ENCODE data around the gene RRP8. TPM values are rescaled to one million over a fixed set of nuclear protein-coding genes. Genes with fewer than 3 reads are reported as not detected.

The RRP8 gene
- polyA plus RNA-seq, 1 experiment = 9.9 TPM

DNA sequence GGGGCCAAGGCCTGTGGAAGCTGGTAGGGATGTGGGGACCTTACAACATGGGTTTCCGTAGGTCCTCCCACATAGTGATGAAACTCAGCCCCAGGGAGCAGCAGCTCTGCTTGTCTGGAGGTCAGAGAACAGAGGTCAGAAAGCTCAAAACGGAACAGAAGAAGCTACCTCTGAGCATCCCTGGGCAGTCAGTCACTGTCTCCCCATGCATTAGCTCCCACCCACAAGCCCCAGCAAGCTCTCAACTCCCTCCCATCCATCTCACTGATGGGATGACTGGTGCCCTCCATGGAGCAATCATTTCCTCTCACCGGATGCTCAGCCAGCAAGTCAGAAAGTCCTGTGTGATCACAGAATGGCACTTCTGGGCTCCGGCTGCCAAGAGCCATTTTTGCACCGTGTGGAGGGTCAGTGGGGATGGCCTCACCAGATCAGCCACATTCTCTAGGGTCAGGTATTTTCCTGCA, 13.9 kb upstream of the RRP8 start:
- no peak for DNase-seq (ENCODE audit: low read depth)
- TF ChIP-seq, protein P1, sequence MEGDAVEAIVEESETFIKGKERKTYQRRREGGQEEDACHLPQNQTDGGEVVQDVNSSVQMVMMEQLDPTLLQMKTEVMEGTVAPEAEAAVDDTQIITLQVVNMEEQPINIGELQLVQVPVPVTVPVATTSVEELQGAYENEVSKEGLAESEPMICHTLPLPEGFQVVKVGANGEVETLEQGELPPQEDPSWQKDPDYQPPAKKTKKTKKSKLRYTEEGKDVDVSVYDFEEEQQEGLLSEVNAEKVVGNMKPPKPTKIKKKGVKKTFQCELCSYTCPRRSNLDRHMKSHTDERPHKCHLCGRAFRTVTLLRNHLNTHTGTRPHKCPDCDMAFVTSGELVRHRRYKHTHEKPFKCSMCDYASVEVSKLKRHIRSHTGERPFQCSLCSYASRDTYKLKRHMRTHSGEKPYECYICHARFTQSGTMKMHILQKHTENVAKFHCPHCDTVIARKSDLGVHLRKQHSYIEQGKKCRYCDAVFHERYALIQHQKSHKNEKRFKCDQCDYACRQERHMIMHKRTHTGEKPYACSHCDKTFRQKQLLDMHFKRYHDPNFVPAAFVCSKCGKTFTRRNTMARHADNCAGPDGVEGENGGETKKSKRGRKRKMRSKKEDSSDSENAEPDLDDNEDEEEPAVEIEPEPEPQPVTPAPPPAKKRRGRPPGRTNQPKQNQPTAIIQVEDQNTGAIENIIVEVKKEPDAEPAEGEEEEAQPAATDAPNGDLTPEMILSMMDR (IDR thresholded peaks at IDR 0.05; ENCODE audit: insufficient read depth, low read depth, low read length) = no peak
- H3K36me3 ChIP-seq (ENCODE audit: control insufficient read depth, insufficient read depth, low read length) = peaks cover 12% of the 10 kb centered on the region
- POLR2A ChIA-PET = no interaction called here
- H3K4me3 ChIP-seq (ENCODE audit: low read depth, low read length) = no peak overlapping the region
- CTCF ChIA-PET = interaction anchor here (1.5 to 1.9 kb wide), 2 partner anchors 66 to 77 kb away, joined by 5 to 7 read pairs; partner anchors contain the start of gene MRPL17
- no peaks in the 10 kb centered on the region for H3K27me3 ChIP-seq (ENCODE audit: control insufficient read depth, insufficient read depth, low read length)

DNA sequence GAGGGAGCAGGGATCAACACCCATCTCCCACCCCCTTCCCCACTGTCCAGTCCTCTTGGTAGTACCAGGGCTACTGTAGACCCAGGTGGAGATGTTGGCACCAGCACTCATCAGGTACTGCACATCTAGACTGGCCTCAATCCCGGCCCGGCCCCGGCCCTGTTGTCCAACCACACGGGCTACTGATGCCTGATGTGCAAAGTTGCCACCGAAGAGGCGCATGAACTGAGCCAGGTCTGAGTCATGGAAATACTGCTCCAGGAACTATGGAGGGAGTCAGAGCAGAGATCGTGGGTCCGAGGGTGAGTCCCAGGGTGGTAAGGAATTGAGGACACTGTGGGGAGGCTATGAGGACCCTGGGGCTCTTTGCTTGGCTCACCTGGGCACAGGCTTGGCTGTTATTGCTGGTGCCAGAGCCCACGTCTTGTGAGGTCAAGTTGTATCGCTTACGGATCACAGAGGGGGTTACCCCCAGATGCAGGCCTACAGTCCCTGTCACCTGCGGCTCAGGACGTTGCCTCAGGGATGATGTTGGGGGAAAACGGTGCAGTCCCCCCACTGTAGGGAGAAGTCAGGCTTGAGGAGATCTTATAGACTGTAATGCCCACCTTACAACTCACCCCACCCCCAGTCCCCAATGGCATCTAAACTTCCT, 13.3 kb upstream of the RRP8 start:
- ChIA-PET POLR2A (no interaction called here), CTCF (interaction anchor here (1.9 kb wide), 1 partner anchor 77 kb away, joined by 5 read pairs; no protein-coding TSS in a partner anchor)
- Histone ChIP-seq H3K36me3 (ENCODE audit: control insufficient read depth, insufficient read depth, low read length) (peaks cover 12% of the 10 kb centered on the region), H3K4me3 (ENCODE audit: low read depth, low read length) (no peak overlapping the region), H3K27me3 (ENCODE audit: control insufficient read depth, insufficient read depth, low read length) (no peaks in the 10 kb centered on the region)
- TF ChIP-seq, protein P1 (IDR thresholded peaks at IDR 0.05; ENCODE audit: insufficient read depth, low read depth, low read length) = no peak
- DNase-seq (ENCODE audit: low read depth) = no peak

DNA sequence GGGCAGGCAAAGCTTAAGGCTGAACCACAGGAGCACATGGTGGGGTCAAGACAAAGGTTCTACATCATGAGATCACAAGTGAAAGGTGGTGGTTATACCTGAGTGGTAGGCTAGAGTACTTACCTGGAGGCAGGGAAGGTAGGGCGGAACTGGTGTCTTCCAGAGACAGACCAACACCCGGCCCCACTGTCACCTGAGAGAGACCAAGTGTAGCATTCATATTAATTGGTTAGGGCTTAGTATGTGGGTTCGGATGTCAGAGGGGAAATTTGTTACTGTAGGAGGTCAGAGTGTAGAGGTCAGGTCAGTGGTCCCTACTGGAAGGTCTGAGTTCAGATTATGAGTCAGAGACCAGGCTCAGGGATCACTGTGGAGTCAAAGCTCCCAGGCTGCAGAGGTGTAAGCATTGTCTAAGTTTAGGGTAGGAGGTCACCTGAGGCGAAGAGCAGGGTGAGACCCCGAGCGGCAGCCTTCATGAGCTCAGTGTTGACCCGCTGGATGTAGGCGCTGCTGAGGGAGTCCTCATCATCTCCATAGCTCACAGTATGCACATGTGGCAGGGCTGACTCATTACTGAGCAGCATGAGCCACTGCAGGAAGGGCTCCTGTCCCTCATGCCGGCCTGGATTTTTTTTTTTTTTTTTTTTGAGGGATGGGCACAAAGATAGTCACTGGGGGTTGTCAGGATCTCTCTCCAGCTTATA, 12.6 kb upstream of the RRP8 start:
- H3K4me3 ChIP-seq (ENCODE audit: low read depth, low read length) = no peak overlapping the region
- no peak for DNase-seq (ENCODE audit: low read depth)
- no peaks in the 10 kb centered on the region for H3K27me3 ChIP-seq (ENCODE audit: control insufficient read depth, insufficient read depth, low read length)
- TF ChIP-seq, protein P1 (IDR thresholded peaks at IDR 0.05; ENCODE audit: insufficient read depth, low read depth, low read length) = no peak
- ChIA-PET POLR2A (no interaction called here), CTCF (interaction anchor here (1.1 kb wide), 1 partner anchor 59 kb away, joined by 4 read pairs; no protein-coding TSS in a partner anchor)
- peaks cover 16% of the 10 kb centered on the region for H3K36me3 ChIP-seq (ENCODE audit: control insufficient read depth, insufficient read depth, low read length)

DNA sequence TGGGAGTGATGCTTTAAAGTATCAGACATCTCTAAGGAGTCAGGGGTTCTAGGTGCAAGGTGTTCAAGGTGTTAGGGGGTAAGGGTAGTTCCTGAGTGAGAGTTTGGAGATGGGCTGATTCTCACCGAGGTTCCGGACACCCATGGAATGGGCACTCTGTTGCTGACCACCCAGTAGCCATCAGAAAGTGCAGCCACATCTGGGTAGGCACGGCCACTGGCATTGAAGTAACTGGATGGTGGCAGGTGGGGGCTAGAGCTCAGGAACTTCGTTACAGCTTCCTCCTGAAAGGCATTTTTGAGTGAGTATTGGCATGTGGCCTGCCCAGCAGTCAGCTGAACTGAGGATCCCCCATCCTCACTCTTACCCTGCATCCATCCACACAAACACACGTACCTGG, 11.6 kb upstream of the RRP8 start:
- Histone ChIP-seq H3K4me3 (ENCODE audit: low read depth, low read length) (no peak overlapping the region), H3K36me3 (ENCODE audit: control insufficient read depth, insufficient read depth, low read length) (peaks cover 23% of the 10 kb centered on the region), H3K27me3 (ENCODE audit: control insufficient read depth, insufficient read depth, low read length) (no peaks in the 10 kb centered on the region)
- POLR2A ChIA-PET = no interaction called here
- TF ChIP-seq, protein P1 (IDR thresholded peaks at IDR 0.05; ENCODE audit: insufficient read depth, low read depth, low read length) = no peak
- CTCF ChIA-PET = interaction anchor here (1.1 kb wide), 1 partner anchor 60 kb away, joined by 4 read pairs; no protein-coding TSS in a partner anchor
- no peak for DNase-seq (ENCODE audit: low read depth)

DNA sequence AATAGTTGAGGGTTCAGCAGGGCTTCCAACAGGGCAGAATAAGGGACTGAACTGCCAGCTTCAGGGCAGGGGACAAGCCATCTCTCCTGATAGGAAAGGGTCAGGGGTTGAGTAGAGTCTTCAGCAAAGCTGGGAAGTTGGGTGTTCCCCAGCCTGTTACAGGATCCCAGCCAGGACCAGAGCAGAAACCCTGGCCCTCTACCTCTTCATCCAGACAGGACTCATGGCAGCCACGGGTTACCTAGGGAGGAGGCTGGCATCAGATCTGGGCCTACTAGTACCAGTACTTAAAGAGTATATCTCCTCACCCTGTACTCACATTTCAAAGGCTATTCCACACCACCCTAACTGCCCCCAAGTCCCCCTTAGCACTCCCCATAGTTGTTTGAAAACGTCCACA, 11.0 kb upstream of the RRP8 start:
- CTCF ChIA-PET = no interaction called here
- DNase-seq (ENCODE audit: low read depth) = no peak
- no peak overlapping the region for H3K4me3 ChIP-seq (ENCODE audit: low read depth, low read length)
- TF ChIP-seq, protein P1 (IDR thresholded peaks at IDR 0.05; ENCODE audit: insufficient read depth, low read depth, low read length) = no peak
- H3K36me3 ChIP-seq (ENCODE audit: control insufficient read depth, insufficient read depth, low read length) = peaks cover 29% of the 10 kb centered on the region
- POLR2A ChIA-PET = no interaction called here
- no peaks in the 10 kb centered on the region for H3K27me3 ChIP-seq (ENCODE audit: control insufficient read depth, insufficient read depth, low read length)

Data from BJ (cell line).